ENCODE results near the gene PTTG1IP.

DNA sequence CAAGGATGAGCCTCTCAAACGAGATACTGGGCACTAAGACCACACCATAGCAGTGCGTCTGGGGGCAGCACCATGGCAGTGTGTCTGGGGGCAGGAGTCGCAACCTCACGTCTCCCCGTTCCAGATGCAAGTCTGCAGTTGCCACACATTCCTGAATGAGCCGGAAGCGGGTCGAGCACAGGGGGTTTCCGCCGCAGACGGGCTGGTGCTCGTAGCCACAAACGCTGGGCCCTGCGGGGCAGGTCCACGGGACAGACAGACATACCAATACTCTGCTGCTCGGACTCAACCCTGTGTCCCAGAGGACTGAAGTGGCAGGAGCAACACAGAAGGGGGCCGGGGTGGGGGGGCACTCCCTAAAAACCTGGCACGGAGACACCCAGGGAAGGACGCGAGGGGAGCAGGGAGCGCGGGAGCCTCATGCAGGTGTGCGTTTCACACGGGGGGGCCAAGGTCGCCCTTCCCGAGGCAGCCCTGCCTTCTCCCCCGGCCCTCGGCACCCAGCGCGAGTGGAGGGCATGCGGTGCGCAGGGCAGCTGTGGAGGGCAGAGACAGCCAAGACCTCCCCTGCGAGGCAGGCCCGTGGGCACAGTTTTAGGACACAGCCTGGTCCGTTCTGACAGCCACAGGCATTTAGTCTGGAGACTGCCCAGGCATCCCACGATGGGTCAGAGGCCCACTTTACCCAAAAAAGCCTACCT lies 24.5 kb downstream of the PTTG1IP start:
- no peak for TF ChIP-seq YY1 (IDR thresholded peaks at IDR 0.05; ENCODE audit: insufficient read depth, insufficient replicate concordance, low read depth, low read length)
- TF ChIP-seq TCF12 (IDR thresholded peaks at IDR 0.05), result no peak
- TF ChIP-seq TCF12 (CRISPR knock-in tag; IDR thresholded peaks at IDR 0.05), result no peak
- no peak for TF ChIP-seq HDAC6 (IDR thresholded peaks at IDR 0.05; ENCODE audit: low read depth, low read length)
- no peak for TF ChIP-seq EP300 (IDR thresholded peaks at IDR 0.05; ENCODE audit: low read depth in 2 of 2, low read length in 2 of 2)
- TF ChIP-seq EP300 (CRISPR knock-in tag; IDR thresholded peaks at IDR 0.05; ENCODE audit: borderline replicate concordance), result no peak

All from HepG2 (cell line).